ENCODE results near the gene PDE8A.

DNA sequence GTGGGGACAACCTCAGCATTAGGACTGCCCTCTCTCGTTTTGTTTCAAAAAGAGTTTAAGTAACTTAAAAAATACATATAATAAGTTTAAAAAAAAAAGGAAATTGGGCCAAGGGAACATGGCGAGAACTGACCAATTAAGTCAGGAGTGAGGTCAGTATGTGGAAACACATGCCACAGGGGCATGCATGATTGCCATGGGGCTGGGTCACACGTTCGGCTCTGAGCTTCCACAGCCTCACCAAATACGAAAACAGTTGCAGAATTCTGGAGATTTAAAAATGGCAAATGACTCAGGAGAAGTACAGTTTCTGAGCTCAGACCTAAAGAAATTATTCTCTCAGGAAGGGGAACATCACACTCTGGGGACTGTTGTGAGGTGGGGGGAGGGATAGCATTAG lies 24.1 kb downstream of the PDE8A start:
- TF ChIP-seq, protein P1, sequence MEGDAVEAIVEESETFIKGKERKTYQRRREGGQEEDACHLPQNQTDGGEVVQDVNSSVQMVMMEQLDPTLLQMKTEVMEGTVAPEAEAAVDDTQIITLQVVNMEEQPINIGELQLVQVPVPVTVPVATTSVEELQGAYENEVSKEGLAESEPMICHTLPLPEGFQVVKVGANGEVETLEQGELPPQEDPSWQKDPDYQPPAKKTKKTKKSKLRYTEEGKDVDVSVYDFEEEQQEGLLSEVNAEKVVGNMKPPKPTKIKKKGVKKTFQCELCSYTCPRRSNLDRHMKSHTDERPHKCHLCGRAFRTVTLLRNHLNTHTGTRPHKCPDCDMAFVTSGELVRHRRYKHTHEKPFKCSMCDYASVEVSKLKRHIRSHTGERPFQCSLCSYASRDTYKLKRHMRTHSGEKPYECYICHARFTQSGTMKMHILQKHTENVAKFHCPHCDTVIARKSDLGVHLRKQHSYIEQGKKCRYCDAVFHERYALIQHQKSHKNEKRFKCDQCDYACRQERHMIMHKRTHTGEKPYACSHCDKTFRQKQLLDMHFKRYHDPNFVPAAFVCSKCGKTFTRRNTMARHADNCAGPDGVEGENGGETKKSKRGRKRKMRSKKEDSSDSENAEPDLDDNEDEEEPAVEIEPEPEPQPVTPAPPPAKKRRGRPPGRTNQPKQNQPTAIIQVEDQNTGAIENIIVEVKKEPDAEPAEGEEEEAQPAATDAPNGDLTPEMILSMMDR (IDR thresholded peaks at IDR 0.05) = no peak
- no peak for TF ChIP-seq POLR2A (IDR thresholded peaks at IDR 0.05)
